Lower leg skin (tissue), 4 donors: Measurements from ENCODE around the gene FBXO31. TPM values are rescaled to one million over a fixed set of nuclear protein-coding genes. Genes with fewer than 3 reads are reported as not detected.
A peak's percentile ranks its signal among the peaks of the same experiment; 100 is the strongest.

Experiments used
- DNase-seq, 2 donors: peaks; one replicate each; pipeline ENCODE4 v3.0.0-alpha.2; 2019; ENCODE audit warnings: low spot score in 2 of 2
- H3K4me3 ChIP-seq: fragments of 200-600 bp; sonication (generic); 2 replicates; pipeline ENCODE4 v1.5.1; 2017; ENCODE audit warnings: mild to moderate bottlenecking, low read depth; ENCODE audit not compliant: poor library complexity, severe bottlenecking
- CTCF ChIP-seq, 3 donors: fragments of 450-650 bp; IDR thresholded peaks; one replicate each; pipeline ENCODE4 v1.5.1; 2016; ENCODE audit warnings: antibody characterized with exemption in 3 of 3, mild to moderate bottlenecking in 3 of 3, moderate library complexity in 2 of 3
- POLR2A ChIP-seq, 2 donors: fragments of 450-650 bp; IDR thresholded peaks; one replicate each; pipeline ENCODE4 v1.6.1; 2016 to 2017; ENCODE audit warnings: antibody characterized with exemption in 2 of 2, mild to moderate bottlenecking in 1 of 2, moderate library complexity in 1 of 2
- WGBS, 2 donors: methylation state at CpG; one replicate each; pipeline ENCODE4 v1.1.5; 2018; 5-methylcytosine and 5-hydroxymethylcytosine counted together
- intact Hi-C: fragments of 100-400 bp; cut with DNase I; formaldehyde crosslinking; loops from one replicate; pipeline ENCODE4 v1.15.0; 2023; ENCODE audit warnings: low total_unique reads
- total RNA-seq, 4 donors: library from RNA; depleted of rRNA; stranded (reverse); fragments of >200 nt; gene quantifications; one replicate each; pipeline ENCODE4 v1.1.0, GENCODE V29; 2016

Gene FBXO31
- total RNA-seq, 4 donors from 2014 or later, result 64.3 to 127 (median 84.1) TPM

- no peak for TF ChIP-seq CTCF (IDR thresholded peaks at IDR 0.05)
- no peak for TF ChIP-seq POLR2A (IDR thresholded peaks at IDR 0.05)
- DNase-seq, result peak in 1 of 2 donors; percentile 21
- H3K4me3 ChIP-seq, result no peak overlapping the region
- 68 to 73% methylated on average over 6 of the region's 6 CpGs for WGBS, 2 donors
- intact Hi-C loops, result loop anchor here (10.0 kb wide), 1 partner anchor 216 kb away; no protein-coding TSS in a partner anchor
Observed at GRCh38 chr16:87418644-87419043, 35.1 kb upstream of the FBXO31 start.

GRCh38 chr16:87418216-87418615 lies 34.6 kb upstream of the FBXO31 start:
- DNase-seq, result peak in 1 of 2 donors; percentile 74
- intact Hi-C loops, result loop anchor here (10.0 kb wide), 1 partner anchor 217 kb away; no protein-coding TSS in a partner anchor

GRCh38 chr16:87417528-87417910 lies 33.9 kb upstream of the FBXO31 start:
- WGBS, 2 donors, result 92 to 96% methylated on average over 13 of the region's 13 CpGs
- no peak overlapping the region for H3K4me3 ChIP-seq
- TF ChIP-seq POLR2A (IDR thresholded peaks at IDR 0.05), result no peak
- no peak for TF ChIP-seq CTCF (IDR thresholded peaks at IDR 0.05)
- intact Hi-C loops, result loop anchor here (10.0 kb wide), 1 partner anchor 217 kb away; no protein-coding TSS in a partner anchor
- DNase-seq, result peak in 1 of 2 donors; percentile 85

More at GRCh38 chr16:87418216-87418615, 34.6 kb upstream of the FBXO31 start:
- WGBS, 2 donors, result 91 to 93% methylated on average over 17 to 18 of the region's 18 CpGs
- H3K4me3 ChIP-seq, result no peak overlapping the region
- no peak for TF ChIP-seq POLR2A (IDR thresholded peaks at IDR 0.05)
- TF ChIP-seq CTCF (IDR thresholded peaks at IDR 0.05), result no peak

- DNase-seq, result peak in 1 of 2 donors; percentile 81
- WGBS, 2 donors, result 77 to 82% methylated on average over 23 of the region's 23 CpGs
- TF ChIP-seq CTCF (IDR thresholded peaks at IDR 0.05) (no peak), POLR2A (IDR thresholded peaks at IDR 0.05) (no peak)
- no peak overlapping the region for H3K4me3 ChIP-seq
- intact Hi-C loops, result loop anchor here (10.0 kb wide), 1 partner anchor 218 kb away; no protein-coding TSS in a partner anchor
Observed at GRCh38 chr16:87416826-87417527, 33.4 kb upstream of the FBXO31 start.

- 90 to 91% methylated on average over 9 of the region's 9 CpGs for WGBS, 2 donors
- no peak overlapping the region for H3K4me3 ChIP-seq
- intact Hi-C loops, result loop anchor here (10.0 kb wide), 1 partner anchor 219 kb away; no protein-coding TSS in a partner anchor
- peak in 1 of 2 donors; percentile 50 for DNase-seq
- TF ChIP-seq CTCF (IDR thresholded peaks at IDR 0.05), result no peak
- TF ChIP-seq POLR2A (IDR thresholded peaks at IDR 0.05), result no peak
Observed at GRCh38 chr16:87415441-87415840, 31.9 kb upstream of the FBXO31 start.
